Measurements from ENCODE around the gene AGPAT2. TPM values are rescaled to one million over a fixed set of nuclear protein-coding genes. Genes with fewer than 3 reads are reported as not detected.

Gene AGPAT2
- total RNA-seq, 1 donor from 2014 or later, result 41.9 TPM

DNA sequence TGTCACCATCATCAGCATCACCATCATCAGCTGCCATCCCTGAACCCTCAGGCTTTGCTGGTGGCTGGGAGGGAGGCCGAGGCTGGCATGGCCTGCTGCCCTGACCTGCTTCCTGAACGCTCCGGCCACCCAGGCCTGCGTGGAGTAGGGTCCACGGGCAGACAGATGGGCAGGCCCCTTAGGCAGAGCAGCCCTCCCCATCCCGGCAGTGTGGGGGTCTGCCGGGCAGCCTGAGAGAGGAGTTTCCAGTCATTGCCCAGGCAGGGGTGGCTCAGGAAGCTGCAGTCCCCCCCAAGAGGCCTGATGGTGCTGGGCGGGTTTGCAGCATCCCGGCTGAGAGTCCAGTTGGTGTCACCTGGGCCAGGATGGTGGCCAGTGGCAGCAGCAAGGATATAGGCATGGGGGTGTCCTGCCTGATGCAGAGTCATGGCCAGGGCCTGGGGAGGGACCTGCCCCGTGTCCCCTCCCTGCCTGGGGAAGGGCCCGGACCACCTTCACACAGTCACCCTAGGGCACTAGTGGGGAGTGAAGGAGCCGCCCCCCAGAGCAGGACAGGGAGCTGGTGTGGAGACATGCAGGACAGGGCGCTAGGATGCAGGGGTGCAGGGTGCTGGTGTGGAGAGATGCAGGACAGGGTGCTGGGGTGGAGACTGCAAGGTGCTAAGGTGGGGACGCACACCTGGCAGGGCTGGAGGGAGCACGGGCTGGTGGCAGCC lies 32.3 kb downstream of the AGPAT2 start:
- FAIRE-seq (no peak), DNase-seq (ENCODE audit: low read depth) (no peak)
- Histone ChIP-seq H3K36me3 (ENCODE audit: control insufficient read depth, insufficient read depth, low read length) (no peaks in the 10 kb centered on the region), H3K27me3 (ENCODE audit: control insufficient read depth, insufficient read depth, low read length) (peaks cover 2% of the 10 kb centered on the region), H3K4me3 (ENCODE audit: low read depth, low read length) (no peak overlapping the region)
- TF ChIP-seq CTCF (IDR thresholded peaks at IDR 0.05; ENCODE audit: insufficient read depth, low read length, severe bottlenecking), result no peak

DNA sequence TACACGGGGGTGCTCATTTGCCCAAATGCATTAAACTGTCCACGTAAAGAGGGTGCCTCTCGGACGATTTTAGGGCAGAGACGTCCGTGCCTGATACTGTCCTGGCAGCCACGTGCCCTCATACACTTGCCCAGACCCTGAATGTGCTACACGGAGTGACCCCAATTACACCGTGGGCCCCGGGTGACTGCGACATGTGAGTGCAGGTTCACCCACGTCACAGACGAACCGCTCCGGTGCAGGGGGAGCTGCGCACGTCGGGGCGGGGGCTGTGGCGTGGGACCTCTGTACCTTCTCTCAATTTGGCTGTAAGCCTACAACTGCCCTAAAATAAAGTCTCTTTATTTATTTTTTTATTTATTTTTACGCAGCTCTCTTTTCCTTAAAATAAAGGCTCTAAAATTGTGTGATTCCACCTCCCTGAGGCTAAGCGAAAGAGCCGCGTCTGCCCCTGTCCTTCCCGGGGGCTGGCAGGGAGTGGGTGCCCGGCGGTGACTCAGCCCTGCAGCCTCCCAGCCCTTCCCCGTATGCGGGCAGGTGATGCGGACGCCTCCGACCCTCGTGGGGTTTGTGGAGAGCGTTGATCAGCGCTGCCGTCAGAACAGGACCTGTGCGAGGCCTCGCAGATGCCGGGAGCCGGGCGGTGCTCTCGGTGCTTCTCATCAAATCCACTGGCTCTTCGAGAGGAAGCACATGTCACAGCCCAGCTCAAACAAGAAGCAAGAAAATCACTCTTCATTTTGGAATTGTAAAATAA lies 33.8 kb downstream of the AGPAT2 start:
- Histone ChIP-seq H3K36me3 (ENCODE audit: control insufficient read depth, insufficient read depth, low read length) (no peaks in the 10 kb centered on the region), H3K27me3 (ENCODE audit: control insufficient read depth, insufficient read depth, low read length) (peaks cover 2% of the 10 kb centered on the region), H3K4me3 (ENCODE audit: low read depth, low read length) (no peak overlapping the region)
- FAIRE-seq (no peak), DNase-seq (ENCODE audit: low read depth) (no peak)
- no peak for TF ChIP-seq CTCF (IDR thresholded peaks at IDR 0.05; ENCODE audit: insufficient read depth, low read length, severe bottlenecking)

GRCh38 chr9:136651860-136652259 lies 35.4 kb downstream of the AGPAT2 start:
- no peak overlapping the region for H3K4me3 ChIP-seq (ENCODE audit: low read depth, low read length)
- DNase-seq (ENCODE audit: low read depth) (no peak), FAIRE-seq (no peak)

DNA sequence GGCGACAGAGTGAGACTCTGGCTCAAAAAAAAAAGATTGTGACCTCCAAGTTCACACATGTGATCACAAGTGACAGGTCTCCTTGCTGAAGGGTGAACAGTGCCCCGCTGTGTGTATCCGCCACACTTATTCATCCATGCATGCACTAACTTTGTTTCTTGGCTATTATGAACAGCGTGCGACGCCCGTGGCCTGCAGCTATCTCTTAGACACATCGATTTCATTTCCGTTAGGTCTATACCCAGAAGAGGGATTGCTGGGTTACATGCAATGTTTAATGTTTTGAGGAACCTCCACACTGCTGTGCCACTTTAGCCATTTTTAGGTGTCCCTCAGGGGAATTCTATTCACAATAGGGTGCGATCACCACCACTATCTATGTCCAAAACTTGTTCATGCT lies 36.6 kb downstream of the AGPAT2 start:
- Histone ChIP-seq H3K27me3 (ENCODE audit: control insufficient read depth, insufficient read depth, low read length) (peaks cover 1% of the 10 kb centered on the region), H3K36me3 (ENCODE audit: control insufficient read depth, insufficient read depth, low read length) (no peaks in the 10 kb centered on the region), H3K4me3 (ENCODE audit: low read depth, low read length) (no peak overlapping the region)
- no peak for DNase-seq (ENCODE audit: low read depth)
- no peak for TF ChIP-seq CTCF (IDR thresholded peaks at IDR 0.05; ENCODE audit: insufficient read depth, low read length, severe bottlenecking)
- FAIRE-seq, result no peak

More at GRCh38 chr9:136651860-136652259, 35.4 kb downstream of the AGPAT2 start:
- Histone ChIP-seq H3K27me3 (ENCODE audit: control insufficient read depth, insufficient read depth, low read length) (no peaks in the 10 kb centered on the region), H3K36me3 (ENCODE audit: control insufficient read depth, insufficient read depth, low read length) (no peaks in the 10 kb centered on the region)
- TF ChIP-seq CTCF (IDR thresholded peaks at IDR 0.05; ENCODE audit: insufficient read depth, low read length, severe bottlenecking), result no peak

DNA sequence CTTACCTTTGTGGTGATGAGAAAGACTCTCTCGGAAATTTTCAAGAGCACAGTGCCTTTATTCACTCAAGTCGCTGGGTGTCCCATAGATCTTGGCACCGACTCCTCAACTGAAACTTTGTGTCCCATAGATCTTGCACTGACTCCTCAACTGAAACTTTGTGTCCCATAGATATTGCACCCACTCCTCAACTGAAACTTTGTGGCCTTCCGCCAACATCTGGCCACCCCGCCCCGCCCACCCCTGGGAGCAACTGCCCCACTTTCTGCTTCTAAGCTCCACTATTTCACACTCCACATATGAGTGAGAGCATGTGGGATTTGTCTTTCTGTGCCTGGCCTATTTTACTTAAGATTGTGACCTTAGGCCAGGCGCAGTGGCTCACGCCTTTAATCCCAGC lies 37.2 kb downstream of the AGPAT2 start:
- FAIRE-seq (no peak), DNase-seq (ENCODE audit: low read depth) (no peak)
- peaks cover 1% of the 10 kb centered on the region for H3K27me3 ChIP-seq (ENCODE audit: control insufficient read depth, insufficient read depth, low read length)
- no peak overlapping the region for H3K4me3 ChIP-seq (ENCODE audit: low read depth, low read length)
- TF ChIP-seq CTCF (IDR thresholded peaks at IDR 0.05; ENCODE audit: insufficient read depth, low read length, severe bottlenecking), result no peak
- no peaks in the 10 kb centered on the region for H3K36me3 ChIP-seq (ENCODE audit: control insufficient read depth, insufficient read depth, low read length)
